NB4 (cell line): Measurements from ENCODE around the gene EXOSC2.

ENCODE experiments used
- TF ChIP-seq, protein P1 (sequence below): IDR thresholded peaks from one replicate; pipeline ENCODE4 v1.5.1; 2012; ENCODE audit warnings: low read depth, low read length
- TF ChIP-seq, protein P2 (sequence below): IDR thresholded peaks from 2 replicates; pipeline ENCODE4 v1.6.1; 2011; ENCODE audit warnings: low read depth, low read length

DNA sequence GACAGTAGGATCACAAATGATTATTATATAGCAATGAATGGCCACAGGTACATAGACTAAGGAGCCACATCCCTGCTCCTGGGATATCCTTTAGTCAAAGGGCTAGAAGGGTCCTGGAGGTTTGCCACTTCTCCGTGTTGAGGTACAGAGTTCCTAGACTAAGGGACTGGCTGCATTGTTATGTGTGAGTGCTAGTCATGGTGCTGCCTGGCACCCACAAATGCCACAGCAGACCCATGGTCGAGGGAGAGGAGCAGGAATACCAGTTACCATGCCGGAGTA lies 47.4 kb downstream of the EXOSC2 start:
- TF ChIP-seq, protein P1, sequence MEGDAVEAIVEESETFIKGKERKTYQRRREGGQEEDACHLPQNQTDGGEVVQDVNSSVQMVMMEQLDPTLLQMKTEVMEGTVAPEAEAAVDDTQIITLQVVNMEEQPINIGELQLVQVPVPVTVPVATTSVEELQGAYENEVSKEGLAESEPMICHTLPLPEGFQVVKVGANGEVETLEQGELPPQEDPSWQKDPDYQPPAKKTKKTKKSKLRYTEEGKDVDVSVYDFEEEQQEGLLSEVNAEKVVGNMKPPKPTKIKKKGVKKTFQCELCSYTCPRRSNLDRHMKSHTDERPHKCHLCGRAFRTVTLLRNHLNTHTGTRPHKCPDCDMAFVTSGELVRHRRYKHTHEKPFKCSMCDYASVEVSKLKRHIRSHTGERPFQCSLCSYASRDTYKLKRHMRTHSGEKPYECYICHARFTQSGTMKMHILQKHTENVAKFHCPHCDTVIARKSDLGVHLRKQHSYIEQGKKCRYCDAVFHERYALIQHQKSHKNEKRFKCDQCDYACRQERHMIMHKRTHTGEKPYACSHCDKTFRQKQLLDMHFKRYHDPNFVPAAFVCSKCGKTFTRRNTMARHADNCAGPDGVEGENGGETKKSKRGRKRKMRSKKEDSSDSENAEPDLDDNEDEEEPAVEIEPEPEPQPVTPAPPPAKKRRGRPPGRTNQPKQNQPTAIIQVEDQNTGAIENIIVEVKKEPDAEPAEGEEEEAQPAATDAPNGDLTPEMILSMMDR, result no peak
- TF ChIP-seq, protein P2, sequence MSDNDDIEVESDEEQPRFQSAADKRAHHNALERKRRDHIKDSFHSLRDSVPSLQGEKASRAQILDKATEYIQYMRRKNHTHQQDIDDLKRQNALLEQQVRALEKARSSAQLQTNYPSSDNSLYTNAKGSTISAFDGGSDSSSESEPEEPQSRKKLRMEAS, result no peak
